ENCODE results near the gene WARS2.

DNA sequence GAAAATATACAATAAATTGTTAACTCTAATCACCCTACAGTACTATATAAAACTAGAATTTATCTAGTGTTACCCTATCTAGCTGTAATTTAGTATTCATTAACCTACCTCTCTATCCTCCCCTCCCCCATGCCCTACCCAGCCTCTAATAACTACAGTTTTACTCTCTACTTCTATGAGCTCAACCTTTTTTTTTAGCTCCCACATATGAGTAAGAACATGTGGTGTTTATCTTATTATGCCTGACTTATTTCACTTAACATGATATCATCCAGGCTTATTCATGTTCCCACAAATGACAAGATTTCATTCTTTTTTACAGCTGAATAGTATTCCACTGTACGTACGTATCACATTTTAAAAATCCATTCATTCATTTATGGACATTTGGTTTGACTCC is 46.0 kb upstream of the WARS2 start:
- TF ChIP-seq, protein P1, sequence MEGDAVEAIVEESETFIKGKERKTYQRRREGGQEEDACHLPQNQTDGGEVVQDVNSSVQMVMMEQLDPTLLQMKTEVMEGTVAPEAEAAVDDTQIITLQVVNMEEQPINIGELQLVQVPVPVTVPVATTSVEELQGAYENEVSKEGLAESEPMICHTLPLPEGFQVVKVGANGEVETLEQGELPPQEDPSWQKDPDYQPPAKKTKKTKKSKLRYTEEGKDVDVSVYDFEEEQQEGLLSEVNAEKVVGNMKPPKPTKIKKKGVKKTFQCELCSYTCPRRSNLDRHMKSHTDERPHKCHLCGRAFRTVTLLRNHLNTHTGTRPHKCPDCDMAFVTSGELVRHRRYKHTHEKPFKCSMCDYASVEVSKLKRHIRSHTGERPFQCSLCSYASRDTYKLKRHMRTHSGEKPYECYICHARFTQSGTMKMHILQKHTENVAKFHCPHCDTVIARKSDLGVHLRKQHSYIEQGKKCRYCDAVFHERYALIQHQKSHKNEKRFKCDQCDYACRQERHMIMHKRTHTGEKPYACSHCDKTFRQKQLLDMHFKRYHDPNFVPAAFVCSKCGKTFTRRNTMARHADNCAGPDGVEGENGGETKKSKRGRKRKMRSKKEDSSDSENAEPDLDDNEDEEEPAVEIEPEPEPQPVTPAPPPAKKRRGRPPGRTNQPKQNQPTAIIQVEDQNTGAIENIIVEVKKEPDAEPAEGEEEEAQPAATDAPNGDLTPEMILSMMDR (conservative IDR thresholded peaks at IDR 0.05; ENCODE audit: low read depth, low read length): no peak
- no peak for TF ChIP-seq EZH2 (IDR thresholded peaks at IDR 0.05; ENCODE audit: low read length, unreplicated experiment)

All from PC-3 (cell line).